Endothelial cell of umbilical vein (primary cell): Measurements from ENCODE around the gene HIP1. TPM values are rescaled to one million over a fixed set of nuclear protein-coding genes. Genes with fewer than 3 reads are reported as not detected.
A peak's percentile ranks its signal among the peaks of the same experiment; 100 is the strongest.
"Not testable (repeated sequence)": the region's sequence is repeated elsewhere in the genome, so short reads cannot be mapped to it uniquely, and the experiment has no call there.

Experiments
- BruUV-seq: library from RNA; stranded (reverse); fragments of 400-500 nt; replicated peaks from 2 replicates; lab custom pipeline; 2021; lab: Mats Ljungman, UMichigan
- CTCF ChIA-PET: fragments of 300-600, 350-600 bp; sonication (Branson Sonifier 250); formaldehyde crosslinking; loops from one replicate; lab custom pipeline; 2021; ENCODE audit warnings: antibody characterized with exemption, inconsistent platforms; lab: Charles Lee
- POLR2A ChIA-PET: fragments of 300-600, 350-600 bp; sonication (Branson Sonifier 250); formaldehyde crosslinking; loops from one replicate; lab custom pipeline; 2021; ENCODE audit warnings: antibody characterized with exemption, inconsistent platforms; lab: Charles Lee
- DNase-seq: peaks from one replicate; pipeline ENCODE4 v3.0.0-alpha.2; 2011; ENCODE audit warnings: low read depth, low spot score
- FAIRE-seq: peaks from 2 replicates; lab custom pipeline; 2011; peaks lifted over from hg19 to GRCh38; lab: Jason Lieb, UNC
- H2AFZ ChIP-seq: 2 replicates; pipeline ENCODE4 v1.6.0; 2012; ENCODE audit warnings: low read depth, low read length, control low read depth, inconsistent platforms
- H3K27ac ChIP-seq: 2 replicates; pipeline ENCODE4 v1.5.1; 2011; ENCODE audit warnings: low read depth, mild to moderate bottlenecking, control low read depth, low read length, moderate library complexity; ENCODE audit not compliant: insufficient read depth
- H3K27me3 ChIP-seq, 2 experiments: 2 replicates each; pipeline versions ENCODE4 v1.6.0 to v1.6.1; 2011; ENCODE audit warnings: low read length in 2 of 2, mixed read lengths in 1 of 2; ENCODE audit not compliant: control insufficient read depth in 2 of 2, insufficient read depth in 2 of 2
- H3K36me3 ChIP-seq, 2 experiments: 2 replicates in 1 of 2; 3 replicates in 1 of 2; pipeline ENCODE4 v1.5.1; 2011; ENCODE audit warnings: low read length in 2 of 2, mild to moderate bottlenecking in 1 of 2, moderate library complexity in 1 of 2; ENCODE audit not compliant: control insufficient read depth in 2 of 2, insufficient read depth in 2 of 2; ENCODE audit errors: extremely low read depth in 1 of 2
- H3K4me1 ChIP-seq: 3 replicates; pipeline ENCODE4 v1.5.1; 2011; ENCODE audit warnings: mild to moderate bottlenecking, low read length; ENCODE audit not compliant: control insufficient read depth, insufficient read depth; ENCODE audit errors: extremely low read depth
- H3K4me2 ChIP-seq: 2 replicates; pipeline ENCODE4 v1.6.1; 2011; ENCODE audit warnings: low read length, control low read depth, mixed read lengths; ENCODE audit not compliant: insufficient read depth
- H3K4me3 ChIP-seq, 3 experiments: fragments of 200-600 bp in 1 of 3; sonication (generic), shearing (Covaris generic) in 1 of 3; replicated peaks in 1 of 3; 2 replicates each; pipeline ENCODE4 v1.5.1; 2011 to 2016; ENCODE audit warnings: control low read depth in 3 of 3, low read length in 3 of 3, mild to moderate bottlenecking in 2 of 3, inconsistent platforms in 1 of 3, low read depth in 1 of 3, moderate library complexity in 1 of 3; ENCODE audit not compliant: insufficient read depth in 1 of 3
- H3K79me2 ChIP-seq: 2 replicates; pipeline ENCODE4 v1.6.0; 2012; ENCODE audit warnings: low read length, inconsistent platforms; ENCODE audit not compliant: control insufficient read depth, insufficient read depth
- H3K9ac ChIP-seq: replicated peaks from 2 replicates; pipeline ENCODE3; 2011; ENCODE audit warnings: low read length, control low read depth; ENCODE audit not compliant: insufficient read depth; ENCODE audit errors: extremely low read depth
- H3K9me1 ChIP-seq: replicated peaks from 3 replicates; pipeline ENCODE4 v1.6.0; 2011; ENCODE audit warnings: mild to moderate bottlenecking, low read length; ENCODE audit not compliant: control insufficient read depth, insufficient read depth; ENCODE audit errors: extremely low read depth
- H3K9me3 ChIP-seq: replicated peaks from 2 replicates; pipeline ENCODE4 v1.5.1; 2012; ENCODE audit warnings: low read length, inconsistent platforms; ENCODE audit not compliant: control insufficient read depth, insufficient read depth
- H4K20me1 ChIP-seq: replicated peaks from 2 replicates; pipeline ENCODE3; 2011; ENCODE audit warnings: mild to moderate bottlenecking, low read length; ENCODE audit not compliant: control insufficient read depth, insufficient read depth; ENCODE audit errors: extremely low read depth
- EZH2 ChIP-seq: IDR thresholded peaks from 2 replicates; pipeline ENCODE4 v1.6.1; 2012; ENCODE audit warnings: borderline replicate concordance, low read depth, mild to moderate bottlenecking, moderate library complexity, low read length, inconsistent platforms; ENCODE audit not compliant: severe bottlenecking
- FOS ChIP-seq: IDR thresholded peaks from 2 replicates; pipeline ENCODE4 v1.6.1; 2011; ENCODE audit warnings: mild to moderate bottlenecking, low read length, moderate library complexity, borderline replicate concordance; ENCODE audit not compliant: insufficient read depth
- GATA2 ChIP-seq: IDR thresholded peaks from 2 replicates; pipeline ENCODE4 v1.7.0; 2011; ENCODE audit warnings: low read depth, mild to moderate bottlenecking, moderate library complexity, mixed read lengths, low read length; ENCODE audit not compliant: insufficient read length, insufficient read depth
- JUN ChIP-seq: IDR thresholded peaks from 2 replicates; pipeline ENCODE4 v1.6.1; 2011; ENCODE audit warnings: borderline replicate concordance, low read depth; ENCODE audit not compliant: insufficient read length, insufficient read depth
- MYC ChIP-seq: IDR thresholded peaks from one replicate; pipeline ENCODE4 v1.6.1; 2011; ENCODE audit warnings: mild to moderate bottlenecking, low read depth, low read length
- POLR2A ChIP-seq: IDR thresholded peaks from 2 replicates; pipeline ENCODE4 v1.6.1; 2012; ENCODE audit warnings: low read depth, mild to moderate bottlenecking, control low read depth, low read length
- POLR2AphosphoS5 ChIP-seq: IDR thresholded peaks from 2 replicates; pipeline ENCODE4 v1.6.1; 2012; ENCODE audit warnings: low read depth, mild to moderate bottlenecking, control low read depth, low read length, moderate library complexity; ENCODE audit not compliant: insufficient read depth
- dilution Hi-C: fragments of 300-500 bp; cut with MboI; formaldehyde crosslinking; loops from one replicate; pipeline ENCODE4 v1.15.0; 2019; ENCODE audit warnings: low sequenced_read_pairs; ENCODE audit not compliant: extremely low pct_ligation_motif_present
- intact Hi-C: fragments of 100-400 bp; cut with micrococcal nuclease; formaldehyde crosslinking; loops from one replicate; pipeline ENCODE4 v1.10.0; 2022
- polyA plus RNA-seq, 4 experiments: library from polyadenylated mRNA; depleted of rRNA in 3 of 4; stranded (reverse) in 3 of 4; unstranded in 1 of 4; fragments of >200 nt; gene quantifications; 2 replicates each; pipeline versions ENCODE4 v1.2.1 to v1.2.3, GENCODE V29; 2011 to 2012; ENCODE audit warnings: missing spikeins in 1 of 4
- total RNA-seq: library from RNA; stranded (reverse); gene quantifications from 2 replicates; pipeline ENCODE4 v1.2.3, GENCODE V29; 2021
- TF ChIP-seq, protein P1 (sequence below), 2 donors: IDR thresholded peaks; 1 replicate in 1 of 2; 2 replicates in 1 of 2; pipeline ENCODE4 v1.5.1; 2011; ENCODE audit warnings: low read length in 2 of 2, mild to moderate bottlenecking in 2 of 2, moderate library complexity in 2 of 2, control low read depth in 1 of 2, inconsistent platforms in 1 of 2, low read depth in 1 of 2; ENCODE audit not compliant: insufficient read depth in 1 of 2; ENCODE audit errors: extremely low read depth in 1 of 2
- TF ChIP-seq, protein P2 (sequence below): IDR thresholded peaks from 2 replicates; pipeline ENCODE4 v1.6.1; 2011; ENCODE audit not compliant: insufficient read depth, insufficient read length

The HIP1 gene
- total and polyA plus RNA-seq, 2 donors (not counting 3 experiments of a cell fraction or from before 2014, with no cell fraction given) = 23.7 to 47.6 TPM

DNA sequence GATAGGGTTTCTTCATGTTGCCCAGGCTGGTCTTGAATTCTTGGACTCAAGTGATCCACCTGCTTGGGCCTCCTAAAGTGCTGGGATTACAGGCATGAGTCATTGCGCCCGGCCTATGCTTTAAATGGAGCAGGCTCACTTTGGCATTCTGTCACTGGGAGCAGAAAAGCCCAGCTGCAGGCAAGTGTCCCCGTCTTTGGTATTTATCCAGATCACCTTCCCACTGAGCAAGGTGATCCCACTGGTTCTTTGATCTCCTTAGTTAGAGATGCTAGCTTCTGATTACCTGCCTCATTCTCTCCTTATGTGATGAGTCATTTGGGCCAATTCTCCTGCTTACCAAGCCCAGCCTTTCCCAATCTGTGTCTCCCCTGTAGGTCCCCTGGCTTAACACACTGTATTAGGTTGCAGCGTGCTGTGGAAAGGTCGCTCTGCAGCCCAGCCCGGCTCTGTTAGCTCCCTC, 207.4 kb downstream of the HIP1 start:
- Histone ChIP-seq H2AFZ (no peak overlapping the region), H3K9ac (no peak overlapping the region), H3K9me1 (no peaks in the 10 kb centered on the region), H3K27ac (no peak overlapping the region), H3K4me3 (no peak overlapping the region), H3K79me2 (peaks cover 15% of the 10 kb centered on the region), H3K27me3 (no peaks in the 10 kb centered on the region), H3K9me3 (no peaks in the 10 kb centered on the region), H3K4me1 (peaks cover 3% of the 10 kb centered on the region), H3K4me2 (no peak overlapping the region), H3K36me3 (peaks cover 0 to 1% of the 10 kb centered on the region in 2 experiments), H4K20me1 (no peaks in the 10 kb centered on the region)
- TF ChIP-seq POLR2A = no peak
- no peak for TF ChIP-seq JUN
- TF ChIP-seq MYC = no peak
- no peak for TF ChIP-seq EZH2
- no peak for TF ChIP-seq FOS
- TF ChIP-seq, protein P1, sequence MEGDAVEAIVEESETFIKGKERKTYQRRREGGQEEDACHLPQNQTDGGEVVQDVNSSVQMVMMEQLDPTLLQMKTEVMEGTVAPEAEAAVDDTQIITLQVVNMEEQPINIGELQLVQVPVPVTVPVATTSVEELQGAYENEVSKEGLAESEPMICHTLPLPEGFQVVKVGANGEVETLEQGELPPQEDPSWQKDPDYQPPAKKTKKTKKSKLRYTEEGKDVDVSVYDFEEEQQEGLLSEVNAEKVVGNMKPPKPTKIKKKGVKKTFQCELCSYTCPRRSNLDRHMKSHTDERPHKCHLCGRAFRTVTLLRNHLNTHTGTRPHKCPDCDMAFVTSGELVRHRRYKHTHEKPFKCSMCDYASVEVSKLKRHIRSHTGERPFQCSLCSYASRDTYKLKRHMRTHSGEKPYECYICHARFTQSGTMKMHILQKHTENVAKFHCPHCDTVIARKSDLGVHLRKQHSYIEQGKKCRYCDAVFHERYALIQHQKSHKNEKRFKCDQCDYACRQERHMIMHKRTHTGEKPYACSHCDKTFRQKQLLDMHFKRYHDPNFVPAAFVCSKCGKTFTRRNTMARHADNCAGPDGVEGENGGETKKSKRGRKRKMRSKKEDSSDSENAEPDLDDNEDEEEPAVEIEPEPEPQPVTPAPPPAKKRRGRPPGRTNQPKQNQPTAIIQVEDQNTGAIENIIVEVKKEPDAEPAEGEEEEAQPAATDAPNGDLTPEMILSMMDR (IDR thresholded peaks at IDR 0.05; ENCODE audit: extremely low read depth in 1 of 2, insufficient read depth in 1 of 2, low read depth in 1 of 2, low read length in 2 of 2) = no peak
- TF ChIP-seq, protein P2, sequence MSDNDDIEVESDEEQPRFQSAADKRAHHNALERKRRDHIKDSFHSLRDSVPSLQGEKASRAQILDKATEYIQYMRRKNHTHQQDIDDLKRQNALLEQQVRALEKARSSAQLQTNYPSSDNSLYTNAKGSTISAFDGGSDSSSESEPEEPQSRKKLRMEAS = no peak
- no peak for TF ChIP-seq GATA2
- no peak for TF ChIP-seq POLR2AphosphoS5
- intact Hi-C loops (no loop called here), dilution Hi-C loops (no loop called here)
- DNase-seq (no peak), FAIRE-seq (no peak)
- BruUV-seq = no TSS peak
- ChIA-PET POLR2A (no interaction called here), CTCF (interaction anchor here (0.7 kb wide), 1 partner anchor 97 kb away, joined by 3 read pairs; no protein-coding TSS in a partner anchor)

DNA sequence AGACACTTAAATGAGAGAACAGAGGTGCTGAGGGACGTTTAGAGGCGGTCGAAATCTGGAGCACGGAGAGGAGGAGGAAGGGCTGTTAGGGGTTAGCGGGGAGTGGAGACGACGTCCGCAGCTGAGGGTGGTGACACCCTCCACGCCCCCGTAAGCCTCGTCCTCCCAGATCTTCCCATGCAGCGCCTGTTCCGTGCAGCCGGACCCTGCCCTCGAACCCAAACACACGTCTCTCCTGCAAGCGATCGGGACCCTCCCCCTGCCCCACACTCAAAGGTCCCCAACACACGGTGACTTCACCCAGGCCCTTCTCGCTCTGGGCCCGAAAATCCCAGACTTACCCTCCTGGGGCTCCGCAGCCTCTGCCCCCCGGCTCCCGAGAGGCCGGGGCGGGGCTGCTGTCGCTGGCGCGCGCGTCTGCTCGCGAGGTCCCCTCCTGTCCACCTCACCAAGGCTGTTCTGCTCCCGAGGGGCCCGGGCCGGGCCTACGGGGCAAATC, 211.5 kb downstream of the HIP1 start:
- intact Hi-C loops = loop anchor here (10.0 kb wide), 1 partner anchor 108 kb away; no protein-coding TSS in a partner anchor
- H2AFZ ChIP-seq = peak overlapping the region; percentile 68
- peaks cover 33% of the 10 kb centered on the region for H3K79me2 ChIP-seq
- peak overlapping the region; percentile 58 for H3K4me2 ChIP-seq
- BruUV-seq, H4K20me1 ChIP-seq, dilution Hi-C loops, POLR2A ChIA-PET, H3K36me3 ChIP-seq, H3K27me3 ChIP-seq, H3K9me1 ChIP-seq, H3K27ac ChIP-seq, H3K9me3 ChIP-seq, H3K4me1 ChIP-seq, FAIRE-seq: not testable (repeated sequence)
- H3K9ac ChIP-seq = peak overlapping the region; percentile 74
- H3K4me3 ChIP-seq = peak overlapping the region; percentile 57 to 73 (median 65)
- DNase-seq = peak; percentile 18
- CTCF ChIA-PET = interaction anchor here (1.2 kb wide), 1 partner anchor 230 kb away, joined by 3 read pairs; no protein-coding TSS in a partner anchor

DNA sequence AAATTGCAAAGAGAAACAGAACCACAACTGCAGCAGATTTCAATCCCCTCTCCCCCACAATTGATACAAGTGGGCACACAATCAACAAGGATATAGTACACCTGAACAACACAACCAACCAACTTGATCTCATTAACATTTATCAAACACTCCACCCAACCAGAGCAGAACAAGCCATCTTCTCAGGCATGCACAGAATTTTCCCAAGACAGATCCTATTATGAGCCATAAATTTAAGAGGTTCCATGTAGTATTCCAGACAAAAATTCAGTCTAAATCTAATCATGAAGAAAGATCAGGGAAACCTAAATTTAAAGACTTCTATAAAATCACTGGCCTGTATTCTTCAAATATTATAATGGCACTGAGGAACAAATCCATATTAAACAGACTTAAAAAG, 217.0 kb downstream of the HIP1 start:
- H3K9me3 ChIP-seq, H2AFZ ChIP-seq, dilution Hi-C loops, POLR2A ChIA-PET, BruUV-seq, H3K36me3 ChIP-seq, H3K9ac ChIP-seq, H3K4me3 ChIP-seq, FAIRE-seq, H3K27ac ChIP-seq, H3K27me3 ChIP-seq, CTCF ChIA-PET, H3K9me1 ChIP-seq, H3K4me1 ChIP-seq, DNase-seq, H4K20me1 ChIP-seq, H3K4me2 ChIP-seq: not testable (repeated sequence)
- intact Hi-C loops = loop anchor here (10.0 kb wide), 1 partner anchor 113 kb away; no protein-coding TSS in a partner anchor
- peaks cover 33% of the 10 kb centered on the region for H3K79me2 ChIP-seq
